T-helper 22 cell (primary cell): ENCODE data around the gene PCA3.
"Not testable (repeated sequence)": the region's sequence is repeated elsewhere in the genome, so short reads cannot be mapped to it uniquely, and the experiment has no call there.

Experiments used
- DNase-seq: peaks from one replicate; pipeline ENCODE4 v3.0.0-alpha.2; 2020; ENCODE audit warnings: low read depth

PCA3 gene

DNA sequence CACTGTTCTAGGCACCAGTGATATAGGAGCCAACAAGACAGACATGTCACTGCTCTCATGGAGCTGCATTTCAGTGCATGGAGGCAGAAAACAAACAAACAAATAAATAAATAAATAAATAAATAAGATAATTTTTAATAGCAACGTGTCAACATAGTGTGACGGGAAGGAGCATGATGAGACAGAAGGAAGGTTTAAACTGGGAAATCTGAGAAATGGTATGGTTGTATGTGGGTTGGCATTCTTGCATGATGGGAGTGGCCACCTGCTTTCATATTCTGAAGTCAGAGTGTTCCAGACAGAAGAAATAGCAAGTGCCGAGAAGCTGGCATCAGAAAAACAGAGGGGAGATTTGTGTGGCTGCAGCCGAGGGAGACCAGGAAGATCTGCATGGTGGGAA lies at the start of gene PCA3:
TSS of gene PCA3 (plus strand) at position 301 of the 400 bp plus-strand sequence.
- DNase-seq, result no peak

DNA sequence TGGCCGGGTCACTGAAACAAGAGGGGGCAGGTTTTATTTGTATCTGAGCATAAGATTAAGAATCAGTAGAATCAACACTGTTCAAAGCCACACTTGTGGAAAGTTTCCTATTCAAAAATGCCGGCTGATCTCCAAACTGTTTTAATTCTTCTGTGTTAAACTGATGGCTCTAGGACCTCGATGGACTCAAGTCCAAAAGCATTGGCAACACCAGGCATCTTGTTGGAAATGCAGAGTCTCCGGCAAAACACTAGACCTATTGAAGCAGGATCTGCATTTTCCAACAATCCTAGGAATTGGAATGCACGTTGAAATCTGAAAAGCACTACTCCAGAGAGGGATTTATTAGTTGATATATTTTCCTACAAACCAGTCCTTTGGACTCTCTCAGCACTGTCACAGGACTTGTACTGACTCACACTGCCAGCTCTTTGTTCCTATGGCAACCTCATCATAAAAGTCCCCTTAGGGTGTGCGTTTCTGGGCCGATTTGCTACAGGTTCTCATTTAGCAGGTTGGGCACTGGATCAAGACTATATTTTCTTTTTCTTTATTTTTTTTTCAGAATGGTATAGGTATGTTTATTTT lies 48.1 kb upstream of the PCA3 start:
- no peak for DNase-seq

DNA sequence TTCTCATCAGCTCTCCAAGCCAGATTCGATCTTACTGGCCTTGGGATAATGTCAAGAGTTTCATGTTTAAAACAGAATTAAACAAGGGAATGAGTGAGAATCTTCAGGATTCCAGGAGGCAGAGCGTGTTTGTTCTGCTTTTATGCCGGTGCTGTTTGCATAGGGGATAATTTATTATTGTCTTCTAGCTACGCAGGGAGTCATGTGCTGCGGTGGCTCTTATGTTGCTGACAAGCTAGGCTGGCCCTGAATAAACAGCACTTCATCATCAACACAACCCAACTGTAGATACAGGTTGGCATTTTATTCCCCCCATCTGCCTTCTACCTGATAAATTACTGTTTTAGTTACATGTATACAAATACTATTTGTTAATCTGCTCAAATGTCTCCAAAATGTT lies 47.1 kb upstream of the PCA3 start:
- DNase-seq, result no peak

DNA sequence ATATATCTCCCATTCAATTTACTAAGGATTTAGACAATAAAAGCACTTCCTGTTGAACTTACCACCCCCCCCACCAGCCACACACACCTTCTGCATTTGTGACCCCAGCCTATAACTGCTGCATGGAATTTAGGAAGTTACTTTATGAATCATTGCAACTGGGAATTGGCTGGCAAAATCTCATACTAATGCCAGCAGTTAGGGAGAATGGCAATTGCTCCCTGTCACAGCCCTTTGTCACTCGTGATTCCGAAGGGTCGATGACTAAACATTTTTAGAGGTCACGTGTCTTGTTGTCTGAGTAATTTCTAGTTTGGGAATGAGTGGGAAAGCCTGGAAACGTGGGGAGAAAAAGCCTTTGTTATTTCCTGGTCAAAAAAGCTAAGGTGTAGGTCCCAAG lies 46.6 kb upstream of the PCA3 start:
- DNase-seq, result no peak

DNA sequence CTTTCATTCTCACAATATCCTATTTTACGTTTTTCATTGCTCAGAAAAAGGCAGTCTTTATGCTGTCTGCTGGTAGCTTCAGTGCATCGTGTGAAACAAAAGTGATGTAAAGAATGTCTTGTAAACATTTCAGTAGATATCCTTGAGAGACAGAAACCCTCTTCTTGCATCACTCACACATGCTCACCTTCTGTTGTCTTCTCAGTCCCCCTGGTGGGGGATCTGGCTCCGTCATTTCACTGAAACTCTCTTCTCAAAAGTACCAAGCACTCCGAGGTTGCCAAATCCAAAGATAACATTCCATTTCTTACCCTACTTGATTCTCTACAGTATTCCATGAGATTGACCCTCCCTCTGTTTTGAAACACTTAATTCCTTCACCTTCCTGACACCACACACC lies 46.1 kb upstream of the PCA3 start:
- DNase-seq, result no peak

DNA sequence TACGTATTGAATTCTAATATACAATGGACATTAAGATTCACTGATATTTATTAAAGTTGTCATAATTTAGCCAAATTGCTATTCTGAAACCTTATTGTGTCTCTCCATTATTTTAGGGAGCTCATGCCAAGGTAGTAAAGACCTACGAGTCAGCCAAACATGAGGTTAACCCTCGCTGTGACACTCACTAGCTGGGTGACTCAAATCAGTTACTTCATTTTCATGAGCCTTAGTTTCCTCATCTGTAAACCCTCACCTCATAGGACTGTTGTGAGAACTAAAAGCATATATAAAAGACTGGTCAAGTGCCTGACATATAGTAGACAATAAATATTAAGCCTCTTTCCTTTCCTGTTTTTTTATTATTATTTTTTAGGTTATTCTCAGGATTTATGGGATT lies 44.0 kb upstream of the PCA3 start:
- no peak for DNase-seq

DNA sequence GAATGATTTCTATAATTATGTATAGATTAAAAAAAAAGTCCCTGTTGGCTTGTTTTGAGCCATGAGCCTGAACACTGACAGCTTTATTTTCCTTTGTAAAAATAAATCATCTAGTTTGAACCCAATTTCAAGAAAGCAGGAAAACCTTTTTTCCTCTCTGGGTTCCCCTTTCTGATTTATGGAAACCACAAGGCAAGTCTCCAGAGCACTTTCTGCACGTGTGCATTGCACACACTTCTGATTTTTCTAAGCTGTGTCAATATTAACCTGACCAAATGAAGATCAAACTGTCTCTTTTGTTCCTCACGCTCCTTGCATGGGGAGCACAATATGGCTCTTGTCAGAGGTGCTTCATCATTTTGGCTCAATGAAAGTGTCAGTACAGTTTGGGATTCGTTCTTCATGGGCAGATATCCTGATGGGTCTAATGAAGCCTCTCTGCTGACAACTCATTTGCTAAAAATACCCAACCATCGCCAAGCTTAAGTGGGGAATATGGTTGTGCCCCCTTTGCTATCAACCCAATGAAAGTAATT lies 39.2 kb upstream of the PCA3 start:
- no peak for DNase-seq

DNA sequence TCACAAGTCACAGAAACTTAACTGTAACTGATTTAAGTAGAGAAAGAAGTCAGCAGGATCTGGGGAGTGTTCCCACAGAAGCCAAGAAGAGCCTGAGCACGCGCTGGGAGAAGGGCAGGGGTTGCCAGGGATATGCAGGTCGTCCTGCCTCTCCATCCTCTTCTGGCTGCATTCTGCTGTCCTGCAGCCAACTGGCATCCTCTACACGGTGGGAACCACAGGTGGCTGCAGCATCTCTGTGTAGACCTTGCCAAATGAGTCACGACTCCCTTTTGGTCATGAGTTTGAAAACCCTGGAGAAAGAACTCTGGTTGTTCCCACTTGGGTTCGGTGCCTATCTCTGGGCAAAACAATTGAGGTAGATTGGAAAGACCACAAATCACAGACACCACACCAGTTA lies 38.4 kb upstream of the PCA3 start:
- DNase-seq, result no peak

DNA sequence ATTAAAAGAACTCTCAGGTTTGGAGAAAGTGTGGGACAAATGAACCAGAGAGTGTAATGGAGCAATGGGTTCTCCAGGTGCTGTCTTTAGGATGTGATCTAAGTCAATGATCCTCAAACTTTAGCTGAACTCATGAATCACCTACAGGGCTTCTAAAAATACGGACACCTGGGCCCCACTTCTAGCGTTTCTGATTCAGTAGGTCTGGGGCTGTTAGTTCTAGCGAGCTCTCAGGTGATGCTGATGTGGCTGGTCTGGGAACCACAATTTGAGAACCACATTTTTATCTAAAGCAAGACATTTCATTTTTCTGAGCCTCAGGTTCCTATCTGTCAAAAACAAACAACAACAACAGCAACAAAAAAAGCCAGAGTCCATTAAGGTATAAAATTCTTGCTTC lies 35.1 kb upstream of the PCA3 start:
- DNase-seq, result no peak

DNA sequence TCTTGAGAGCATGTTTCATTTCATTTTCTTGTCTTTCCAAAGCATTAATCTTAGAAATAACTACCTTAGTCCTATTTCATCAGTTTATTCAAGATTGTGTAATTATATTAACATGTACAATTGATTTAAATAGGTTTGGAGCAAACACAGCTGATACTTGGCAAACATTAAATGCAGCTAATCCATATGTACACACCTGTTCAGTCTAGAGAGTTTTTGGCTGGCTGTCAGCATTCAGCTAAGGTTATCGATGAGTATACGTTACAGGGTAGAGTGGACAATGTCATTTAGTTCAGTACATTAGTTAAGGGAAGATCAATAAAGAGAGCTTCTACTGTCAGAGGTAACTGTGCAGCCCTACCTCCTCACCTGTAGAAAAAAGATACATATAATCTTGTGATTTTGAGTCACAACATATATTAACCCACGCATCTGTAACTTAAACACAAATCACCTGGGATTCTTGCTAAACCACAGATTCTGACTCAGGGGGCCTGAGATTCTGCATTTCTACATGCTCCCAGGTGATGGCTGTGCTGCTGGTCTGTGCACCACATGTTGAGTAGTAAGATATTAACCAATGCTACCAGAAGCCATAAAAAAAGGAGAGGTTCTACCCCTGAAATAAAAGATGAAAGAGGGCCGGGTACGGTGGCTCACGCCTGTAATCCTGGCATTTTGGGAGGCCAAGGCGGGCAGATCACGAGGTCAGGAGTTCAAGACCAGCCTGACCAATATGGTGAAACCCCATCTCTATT lies 34.1 kb upstream of the PCA3 start:
- no peak for DNase-seq

DNA sequence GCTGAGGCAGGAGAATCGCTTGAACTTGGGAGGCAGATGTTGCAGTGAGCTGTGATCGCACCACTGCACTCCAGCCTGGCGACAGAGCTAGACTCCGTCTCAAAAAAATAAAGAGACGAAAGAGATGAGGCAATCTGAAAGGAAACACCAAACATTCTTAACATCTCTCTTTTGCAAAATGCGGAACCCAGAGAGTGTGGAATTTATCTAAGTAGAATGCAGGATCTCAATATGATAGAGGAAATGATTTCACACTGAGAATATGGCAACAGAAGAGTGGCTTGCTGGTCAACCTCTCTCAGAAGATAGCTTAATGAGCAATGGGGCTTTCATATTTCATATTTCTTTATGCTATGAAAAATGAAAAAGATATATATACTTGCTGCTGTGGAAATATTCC lies 33.4 kb upstream of the PCA3 start:
- no peak for DNase-seq

DNA sequence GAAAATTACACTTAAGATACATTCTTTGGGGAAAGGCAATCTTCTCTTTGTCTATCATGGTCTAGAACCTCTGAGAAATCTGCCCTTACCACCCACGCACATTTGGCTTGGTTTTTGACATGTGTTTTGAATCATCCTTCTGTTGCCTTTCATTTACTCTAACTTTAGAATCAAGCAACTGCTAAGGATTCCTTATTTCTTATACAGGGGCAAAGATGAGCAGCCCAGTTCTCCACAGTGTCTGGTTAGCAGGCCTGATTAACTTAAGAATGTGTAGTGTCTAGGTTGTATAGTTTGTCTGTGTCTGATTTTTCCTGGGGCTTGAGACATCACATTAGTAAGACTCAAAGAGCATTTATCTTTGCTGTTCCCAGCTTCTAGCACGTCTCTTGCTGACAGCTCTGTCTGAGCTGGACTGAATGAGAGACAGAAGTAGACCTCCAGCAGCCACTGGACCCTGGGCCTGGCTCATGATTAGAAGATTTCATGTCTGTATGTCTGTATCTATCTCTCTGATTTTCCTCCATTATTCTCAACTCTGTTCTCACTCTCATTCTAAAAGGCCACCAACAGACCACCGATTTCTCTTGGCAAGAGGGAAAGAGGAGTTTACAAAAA lies 31.8 kb upstream of the PCA3 start:
- no peak for DNase-seq

DNA sequence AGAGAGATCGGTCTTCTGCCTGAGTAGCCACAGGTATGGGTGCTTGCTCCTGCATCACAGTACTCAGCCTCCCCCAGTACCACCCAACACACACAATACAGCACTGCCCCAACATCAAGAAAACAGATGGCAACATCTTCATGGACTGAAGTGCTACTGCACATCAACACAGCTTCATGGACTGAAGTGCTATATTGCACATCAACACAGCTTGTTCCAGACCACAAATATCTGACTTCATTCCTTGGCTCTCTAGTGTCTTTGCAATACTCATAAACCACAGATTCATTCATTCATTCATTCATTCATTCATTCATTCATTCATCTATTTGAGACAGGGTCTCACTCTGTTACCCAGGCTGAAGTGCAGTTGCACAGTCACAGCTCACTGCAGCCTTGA lies 31.1 kb upstream of the PCA3 start:
- DNase-seq, result no peak

DNA sequence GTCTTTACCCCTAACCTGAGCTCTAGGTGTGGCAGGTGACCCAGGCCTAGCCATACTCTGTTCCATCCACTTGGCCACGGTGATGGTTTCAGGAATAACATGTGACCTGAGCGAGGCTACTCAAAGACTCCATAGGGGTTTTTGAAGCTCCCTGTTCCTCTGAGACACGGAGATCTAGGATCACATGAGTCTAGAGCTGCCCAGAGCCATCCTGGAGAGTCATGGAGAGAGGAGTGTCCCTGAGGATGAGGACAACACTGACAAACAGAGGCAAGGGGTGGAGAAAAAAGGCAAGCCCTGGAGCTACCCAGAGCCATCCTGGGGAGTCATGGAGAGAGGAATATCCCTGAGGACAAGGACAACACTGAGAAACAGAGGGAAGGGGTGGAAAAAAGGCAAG lies 29.5 kb upstream of the PCA3 start:
- no peak for DNase-seq

DNA sequence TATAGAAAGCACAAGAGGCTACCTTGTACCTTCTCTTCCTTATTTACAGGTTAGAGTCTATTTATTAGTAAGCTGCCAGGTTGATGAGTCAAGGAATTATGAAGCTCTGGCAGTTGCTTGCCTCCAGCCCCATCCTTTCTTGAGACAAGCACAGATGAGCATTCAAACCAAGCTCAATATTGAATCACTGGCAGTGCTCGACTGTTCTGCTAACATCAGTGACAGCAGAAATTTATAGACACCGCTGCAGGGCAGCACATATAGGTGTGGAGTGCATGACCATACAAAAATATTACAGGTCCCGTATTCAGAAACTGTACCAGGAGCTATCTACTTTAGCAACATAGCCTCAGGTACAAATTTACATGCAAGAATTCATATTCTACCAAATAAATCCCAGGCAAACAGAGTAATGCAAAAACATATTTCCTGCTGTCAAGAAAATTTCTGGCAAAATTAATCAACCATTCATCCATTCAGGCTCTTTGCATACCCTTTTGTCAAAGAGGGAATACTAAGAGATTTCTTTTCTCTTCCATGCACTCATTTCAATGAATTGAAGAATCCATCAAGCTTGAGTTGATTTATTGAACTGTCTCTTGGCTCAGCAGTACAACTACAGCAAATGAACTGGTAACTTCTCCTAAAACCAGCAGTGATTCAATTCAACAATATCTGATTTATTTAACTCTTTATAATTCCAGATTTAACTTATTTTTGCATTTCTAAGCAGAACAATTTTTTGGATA lies 26.9 kb upstream of the PCA3 start:
- no peak for DNase-seq

DNA sequence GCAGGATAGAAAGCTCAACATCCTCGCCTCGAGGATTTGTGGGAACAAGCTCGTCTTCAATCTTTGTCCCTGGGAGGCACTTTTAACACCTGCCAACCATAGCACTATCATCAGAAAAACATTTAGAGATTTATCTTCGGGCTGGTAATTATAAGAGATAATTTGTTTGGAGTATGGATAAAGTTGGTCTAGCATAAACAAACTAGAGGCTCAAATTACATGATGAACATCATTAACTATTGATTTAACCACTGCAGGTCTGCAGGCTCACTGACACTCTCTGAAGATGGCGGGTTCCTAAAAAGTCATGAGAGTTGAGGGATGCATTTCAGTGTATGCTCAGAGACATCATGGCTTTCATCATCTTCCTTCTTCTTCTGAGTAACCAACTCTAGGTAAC lies 25.8 kb upstream of the PCA3 start:
- no peak for DNase-seq

DNA sequence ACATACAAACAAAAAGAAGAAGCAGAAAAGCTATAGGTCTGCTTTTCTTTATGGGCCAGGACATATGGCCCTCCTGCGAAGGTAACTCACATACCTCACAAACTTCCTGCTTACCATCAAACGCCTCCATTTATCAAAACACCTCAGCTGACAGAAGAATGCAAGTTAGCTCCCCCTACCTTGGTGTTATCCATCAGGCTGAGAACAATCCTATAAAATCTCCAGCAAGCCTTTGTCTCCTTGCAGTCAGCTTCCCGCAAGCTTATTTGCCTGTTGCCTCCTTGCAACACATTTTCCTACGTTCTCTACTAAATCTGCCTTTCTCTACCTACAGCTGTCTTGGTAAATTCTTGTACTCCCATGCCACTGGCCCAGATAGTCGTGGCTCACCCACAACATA lies 22.7 kb upstream of the PCA3 start:
- DNase-seq, result no peak

DNA sequence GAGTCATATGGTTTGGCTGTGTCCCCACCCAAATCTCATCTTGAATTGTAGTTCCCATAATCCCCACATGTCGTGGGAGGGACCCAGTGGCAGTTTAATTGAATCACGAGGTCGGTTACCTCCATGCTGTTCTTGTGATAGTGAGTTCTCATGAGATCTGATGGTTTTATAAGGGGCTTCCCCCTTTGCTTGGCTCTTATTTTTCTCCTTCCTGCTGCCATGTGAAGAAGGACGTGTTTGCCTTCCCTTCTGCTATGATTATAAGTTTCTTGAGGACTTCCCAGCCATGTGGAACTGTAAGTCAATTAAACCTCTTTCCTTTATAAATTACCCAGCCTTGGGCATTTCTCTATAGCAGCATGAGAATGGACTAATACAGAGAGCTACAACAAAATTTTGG lies 21.3 kb upstream of the PCA3 start:
- DNase-seq, result not testable (repeated sequence)

DNA sequence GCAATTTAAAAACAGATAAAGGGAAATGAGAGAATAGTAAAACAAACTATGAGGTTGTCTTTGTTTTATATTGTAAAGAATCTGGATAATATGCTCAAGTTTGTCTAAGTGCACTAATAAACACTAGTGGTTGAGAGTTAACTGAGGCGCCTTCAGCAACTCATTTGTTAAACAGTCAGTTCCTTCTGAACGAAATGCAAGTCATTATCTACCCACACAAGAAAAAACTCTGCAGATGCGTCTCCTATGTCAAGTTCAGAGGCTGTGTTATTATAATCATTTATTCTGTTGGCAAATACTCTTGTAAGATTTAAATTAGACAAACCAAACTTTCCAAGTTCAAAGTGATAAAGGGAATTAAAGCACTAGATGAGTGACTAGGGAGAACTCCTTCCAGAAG lies 20.3 kb upstream of the PCA3 start:
- no peak for DNase-seq

DNA sequence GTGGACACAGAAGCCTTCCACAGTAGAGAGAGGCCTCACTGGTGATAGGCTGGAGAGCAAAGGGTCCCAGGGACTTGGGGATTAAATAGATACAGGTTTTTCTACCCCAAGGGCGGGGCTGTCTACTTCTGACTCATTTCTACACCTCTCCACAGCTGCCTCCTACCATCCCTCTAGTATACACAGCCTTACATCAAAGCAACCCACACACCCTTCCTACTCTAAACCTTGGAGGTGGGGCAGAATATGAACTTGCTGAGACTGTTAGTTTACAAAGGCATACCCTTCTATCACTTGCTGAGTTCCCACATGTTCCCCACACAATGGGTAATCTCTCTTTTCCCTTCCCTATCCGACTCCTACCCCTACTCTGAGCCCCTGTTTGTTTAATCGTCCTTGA lies 19.9 kb upstream of the PCA3 start:
- no peak for DNase-seq

DNA sequence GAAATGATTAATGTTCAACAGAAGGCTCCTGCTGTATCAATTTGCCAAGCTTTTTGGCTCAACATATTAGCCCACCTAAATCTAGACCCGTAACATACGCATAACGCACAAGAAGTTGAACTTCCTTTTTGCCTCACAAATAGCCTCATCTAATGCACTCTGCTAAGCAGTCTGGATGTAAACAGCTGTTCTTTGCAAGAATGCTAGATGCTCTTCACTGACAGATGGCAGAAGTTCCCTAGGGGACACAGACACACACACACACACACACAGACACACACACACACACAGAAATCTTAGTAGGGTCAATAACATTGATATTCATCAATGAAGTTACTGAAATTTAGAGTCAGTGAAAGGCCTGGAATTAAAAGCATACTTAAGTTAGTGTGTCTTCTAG lies 13.2 kb upstream of the PCA3 start:
- DNase-seq, result no peak

DNA sequence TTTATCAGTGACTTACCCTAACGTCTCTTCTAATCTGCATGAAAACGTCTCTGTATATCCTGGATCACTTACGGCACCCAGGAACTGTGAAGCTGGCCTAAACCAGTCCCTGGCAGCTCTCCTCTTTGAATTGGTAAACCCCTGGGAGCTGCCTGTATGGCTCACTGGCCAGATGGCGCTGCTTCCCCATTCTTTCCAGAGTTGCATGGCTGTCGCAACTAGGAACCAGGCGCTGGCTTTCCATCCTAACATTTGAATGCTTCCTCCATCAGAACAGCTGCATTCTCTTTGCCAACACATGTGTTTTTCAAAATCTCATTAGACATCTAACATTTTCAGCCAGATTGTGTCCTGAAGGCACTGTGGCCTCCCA lies 8.0 kb upstream of the PCA3 start:
- DNase-seq, result no peak
